Hippocampal formation (tissue), 2 donors: Measurements from ENCODE around the gene NAGA.

Experiments used
- DNase-seq, 2 donors: peaks; one replicate each; lab custom pipeline; 2025; lab: John Stamatoyannopoulos, UW

Gene NAGA

GRCh38 chr22:42039271-42039670, 31.3 kb downstream of the NAGA start:
- DNase-seq = no peak

- no peak for DNase-seq
These were observed 35.4 kb downstream of the NAGA start for GRCh38 chr22:42035256-42035655.

GRCh38 chr22:42033263-42034181, 37.1 kb downstream of the NAGA start:
- no peak for DNase-seq

- no peak for DNase-seq
These were observed 43.9 kb downstream of the NAGA start for GRCh38 chr22:42026705-42027104.

GRCh38 chr22:42025421-42025820, 45.2 kb downstream of the NAGA start:
- DNase-seq = no peak

- no peak for DNase-seq
These were observed 48.3 kb downstream of the NAGA start for GRCh38 chr22:42022162-42022847.

GRCh38 chr22:42021571-42021970, 49.0 kb downstream of the NAGA start:
- no peak for DNase-seq

GRCh38 chr22:42018224-42018623, 52.4 kb downstream of the NAGA start:
- no peak for DNase-seq

- no peak for DNase-seq
These were observed 54.5 kb downstream of the NAGA start for GRCh38 chr22:42016111-42016510.

GRCh38 chr22:42013385-42013784, 57.2 kb downstream of the NAGA start:
- no peak for DNase-seq

GRCh38 chr22:42010778-42011177, 59.8 kb downstream of the NAGA start:
- no peak for DNase-seq
